A673 (cell line): ENCODE data around the gene LRTM1. TPM values are rescaled to one million over a fixed set of nuclear protein-coding genes. Genes with fewer than 3 reads are reported as not detected.

Experiments used
- BruUV-seq: library from RNA; stranded (reverse); fragments of 400-500 nt; replicated peaks from 2 replicates; lab custom pipeline; 2021; lab: Mats Ljungman, UMichigan
- CTCF ChIA-PET: fragments of 300-600 bp; sonication (Branson Sonifier 250); formaldehyde crosslinking; loops from one replicate; lab custom pipeline; 2022; ENCODE audit warnings: antibody characterized with exemption; lab: Charles Lee
- POLR2A ChIA-PET: fragments of 300-600 bp; sonication (Branson Sonifier 250); formaldehyde crosslinking; loops from one replicate; lab custom pipeline; 2022; ENCODE audit warnings: antibody characterized with exemption; ENCODE audit not compliant: low non-redundant PET; lab: Charles Lee
- DNase-seq: peaks from one replicate; pipeline ENCODE4 v3.0.0-alpha.2; 2015; ENCODE audit warnings: low spot score
- H3K27ac ChIP-seq: fragments of 200-600 bp; sonication (generic); 2 replicates; pipeline ENCODE4 v1.5.1; 2016; ENCODE audit warnings: mixed run types, low read depth, mild to moderate bottlenecking, mixed read lengths, antibody characterized with exemption, low read length; ENCODE audit not compliant: poor library complexity, severe bottlenecking
- H3K27me3 ChIP-seq: fragments of 200-600 bp; sonication (generic); replicated peaks from 2 replicates; pipeline ENCODE4 v1.6.1; 2017; ENCODE audit warnings: mixed run types, low read depth, mild to moderate bottlenecking, mixed read lengths, antibody characterized with exemption, low read length; ENCODE audit not compliant: insufficient read depth, poor library complexity
- H3K36me3 ChIP-seq: fragments of 200-600 bp; sonication (generic); 2 replicates; pipeline ENCODE4 v1.6.1; 2016; ENCODE audit warnings: mixed run types, mild to moderate bottlenecking, mixed read lengths, antibody characterized with exemption, low read length; ENCODE audit not compliant: insufficient read depth, poor library complexity, severe bottlenecking
- H3K4me1 ChIP-seq: fragments of 200-600 bp; sonication (generic); 2 replicates; pipeline ENCODE4 v1.6.1; 2017; ENCODE audit warnings: mixed run types, mild to moderate bottlenecking, mixed read lengths, antibody characterized with exemption, low read length; ENCODE audit not compliant: insufficient read depth, poor library complexity, severe bottlenecking
- H3K4me3 ChIP-seq: fragments of 200-600 bp; sonication (generic); 2 replicates; pipeline ENCODE4 v1.5.1; 2016; ENCODE audit warnings: low read depth, mixed run types, mild to moderate bottlenecking, mixed read lengths, low read length; ENCODE audit not compliant: poor library complexity, severe bottlenecking
- H3K9me3 ChIP-seq: fragments of 200-600 bp; sonication (generic); 2 replicates; pipeline ENCODE4 v1.6.1; 2016; ENCODE audit warnings: mixed run types, low read depth, mild to moderate bottlenecking, mixed read lengths, antibody characterized with exemption, low read length; ENCODE audit not compliant: poor library complexity, severe bottlenecking
- EZH2 ChIP-seq: fragments of 200-600 bp; sonication (generic); IDR thresholded peaks from 2 replicates; pipeline ENCODE4 v1.6.1; 2017; ENCODE audit warnings: borderline replicate concordance, low read depth, mild to moderate bottlenecking, mixed read lengths, antibody characterized with exemption, low read length; ENCODE audit not compliant: poor library complexity, severe bottlenecking
- intact Hi-C: fragments of 100-400 bp; cut with micrococcal nuclease; formaldehyde crosslinking; loops from one replicate; pipeline ENCODE4 v1.10.0; 2022; ENCODE audit not compliant: unreplicated experiment
- total RNA-seq: library from RNA; stranded (reverse); gene quantifications from 2 replicates; pipeline ENCODE4 v1.2.3, GENCODE V29; 2021
- TF ChIP-seq, protein P1 (sequence below): fragments of 300-800, 200-600 bp; sonication (generic); conservative IDR thresholded peaks from 2 replicates; pipeline ENCODE4 v1.5.1; 2017; ENCODE audit warnings: low read depth, mild to moderate bottlenecking, antibody characterized with exemption, low read length, moderate library complexity, mixed read lengths

Gene LRTM1
- total RNA-seq, 1 experiment from 2014 or later = not detected

DNA sequence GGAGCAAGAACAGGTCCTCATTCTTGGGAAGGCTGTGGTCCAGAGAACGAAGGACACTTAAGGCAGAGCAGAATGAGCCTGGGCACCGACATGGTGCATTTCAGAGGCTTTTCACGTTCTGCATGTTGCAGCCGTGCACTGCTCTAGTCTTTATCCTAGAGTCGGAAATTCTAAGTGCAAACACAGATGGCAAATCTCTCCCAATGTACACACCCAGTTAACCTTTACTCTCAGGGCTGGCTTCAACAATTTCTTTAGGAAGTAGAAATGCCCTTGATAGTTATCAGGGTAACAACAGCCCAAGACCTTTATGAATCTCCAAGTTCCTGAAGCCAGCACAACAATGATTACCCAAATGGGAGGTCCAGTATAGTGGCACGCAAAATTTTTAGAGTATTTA lies 39.1 kb upstream of the LRTM1 start:
- Histone ChIP-seq H3K9me3 (no peaks in the 10 kb centered on the region), H3K27ac (no peak overlapping the region), H3K4me3 (no peak overlapping the region), H3K36me3 (no peaks in the 10 kb centered on the region), H3K27me3 (no peaks in the 10 kb centered on the region), H3K4me1 (no peaks in the 10 kb centered on the region)
- no peak for TF ChIP-seq EZH2
- TF ChIP-seq, protein P1, sequence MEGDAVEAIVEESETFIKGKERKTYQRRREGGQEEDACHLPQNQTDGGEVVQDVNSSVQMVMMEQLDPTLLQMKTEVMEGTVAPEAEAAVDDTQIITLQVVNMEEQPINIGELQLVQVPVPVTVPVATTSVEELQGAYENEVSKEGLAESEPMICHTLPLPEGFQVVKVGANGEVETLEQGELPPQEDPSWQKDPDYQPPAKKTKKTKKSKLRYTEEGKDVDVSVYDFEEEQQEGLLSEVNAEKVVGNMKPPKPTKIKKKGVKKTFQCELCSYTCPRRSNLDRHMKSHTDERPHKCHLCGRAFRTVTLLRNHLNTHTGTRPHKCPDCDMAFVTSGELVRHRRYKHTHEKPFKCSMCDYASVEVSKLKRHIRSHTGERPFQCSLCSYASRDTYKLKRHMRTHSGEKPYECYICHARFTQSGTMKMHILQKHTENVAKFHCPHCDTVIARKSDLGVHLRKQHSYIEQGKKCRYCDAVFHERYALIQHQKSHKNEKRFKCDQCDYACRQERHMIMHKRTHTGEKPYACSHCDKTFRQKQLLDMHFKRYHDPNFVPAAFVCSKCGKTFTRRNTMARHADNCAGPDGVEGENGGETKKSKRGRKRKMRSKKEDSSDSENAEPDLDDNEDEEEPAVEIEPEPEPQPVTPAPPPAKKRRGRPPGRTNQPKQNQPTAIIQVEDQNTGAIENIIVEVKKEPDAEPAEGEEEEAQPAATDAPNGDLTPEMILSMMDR = no peak
- POLR2A ChIA-PET = no interaction called here
- CTCF ChIA-PET = no interaction called here
- intact Hi-C loops = no loop called here
- no TSS peak for BruUV-seq
- DNase-seq = no peak

DNA sequence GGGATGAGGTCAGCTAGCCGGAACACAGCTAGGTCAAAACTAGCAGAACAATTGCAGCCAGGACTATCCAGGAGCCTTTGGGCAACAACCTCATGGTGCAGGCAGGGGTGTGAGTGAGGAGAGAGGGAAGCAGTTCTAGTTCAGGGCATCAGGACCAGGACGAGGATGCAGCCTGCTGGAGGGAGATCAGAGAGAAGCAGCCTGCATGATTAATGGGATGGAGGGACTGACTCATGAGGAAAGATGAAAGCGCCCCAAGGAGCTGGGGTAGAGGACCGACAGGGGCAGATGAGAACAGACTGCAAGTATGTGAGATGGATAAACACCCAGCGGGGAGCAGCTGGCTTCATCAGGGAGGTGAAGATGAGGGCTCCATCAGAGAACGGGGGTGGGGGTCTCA lies 37.9 kb upstream of the LRTM1 start:
- H3K27ac ChIP-seq = no peak overlapping the region
- POLR2A ChIA-PET = no interaction called here

DNA sequence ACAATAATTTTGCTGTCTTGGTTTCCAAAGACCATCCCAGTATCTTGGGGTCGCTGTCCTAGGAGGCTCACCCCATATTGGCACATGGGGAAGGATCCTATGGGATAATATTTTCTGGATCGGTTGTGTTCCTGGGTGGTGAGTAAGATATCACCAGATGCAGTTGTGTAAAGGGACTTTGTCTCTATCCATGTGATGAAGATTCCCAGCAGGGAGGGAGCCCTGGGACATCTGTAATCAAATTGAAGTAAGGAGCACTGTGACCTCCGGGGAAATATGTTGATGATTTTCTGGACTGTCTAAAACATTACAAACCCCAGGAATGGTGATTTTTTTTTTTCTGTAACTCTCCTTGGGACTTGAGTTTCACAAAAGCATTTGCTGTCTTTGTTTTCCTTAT lies 36.2 kb upstream of the LRTM1 start:
- no peaks in the 10 kb centered on the region for H3K27me3 ChIP-seq
- DNase-seq = no peak
- TF ChIP-seq, protein P1 = no peak
- TF ChIP-seq EZH2 = no peak
- H3K4me3 ChIP-seq = no peak overlapping the region
- H3K27ac ChIP-seq = no peak overlapping the region
- no TSS peak for BruUV-seq
- no peaks in the 10 kb centered on the region for H3K4me1 ChIP-seq
- ChIA-PET CTCF (no interaction called here), POLR2A (no interaction called here)
- intact Hi-C loops = no loop called here
- no peaks in the 10 kb centered on the region for H3K36me3 ChIP-seq
- no peaks in the 10 kb centered on the region for H3K9me3 ChIP-seq

More for the DNA sequence above, 37.9 kb upstream of the LRTM1 start:
- H3K4me3 ChIP-seq = no peak overlapping the region
- no peaks in the 10 kb centered on the region for H3K4me1 ChIP-seq
- CTCF ChIA-PET = no interaction called here
- H3K9me3 ChIP-seq = no peaks in the 10 kb centered on the region
- DNase-seq = no peak
- BruUV-seq = no TSS peak
- H3K36me3 ChIP-seq = no peaks in the 10 kb centered on the region
- no peaks in the 10 kb centered on the region for H3K27me3 ChIP-seq
- intact Hi-C loops = no loop called here
- TF ChIP-seq EZH2 = no peak
- TF ChIP-seq, protein P1 = no peak
